CD4-positive, alpha-beta T cell treated with Interleukin-6 at 100 ng/mL for 8 hours (primary cell): ENCODE data around the gene DCDC2.
"Not testable (repeated sequence)": the region's sequence is repeated elsewhere in the genome, so short reads cannot be mapped to it uniquely, and the experiment has no call there.

ENCODE experiments used
- DNase-seq: peaks from one replicate; pipeline ENCODE4 v3.0.0-alpha.2; 2020; ENCODE audit warnings: mixed read lengths, low spot score

The DCDC2 gene

GRCh38 chr6:24357336-24358218 is at the start of gene DCDC2:
DCDC2 (minus strand) TSS chr6:24358059; CDS start chr6:24357750, 309 bp downstream.
- DNase-seq, result peak; percentile 36

DNA sequence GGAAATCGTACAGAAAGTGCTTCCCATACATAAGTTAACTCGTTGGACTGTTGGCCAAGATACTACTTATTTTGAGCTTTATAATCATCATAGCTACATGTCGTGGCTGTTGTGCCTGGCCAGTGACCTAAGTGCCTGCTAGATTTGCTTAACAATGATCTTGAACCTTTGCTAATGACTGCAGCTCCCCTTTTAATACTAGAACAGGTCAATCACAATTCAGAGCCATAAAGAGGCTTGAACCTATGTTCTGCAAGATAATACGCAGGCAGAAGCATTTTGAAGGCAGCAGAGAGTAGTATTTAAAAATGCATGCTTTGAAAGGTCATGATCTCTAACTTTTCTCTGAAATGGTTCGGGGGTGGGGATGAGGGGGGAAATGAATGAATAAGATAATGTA is 47.4 kb upstream of the DCDC2 start:
- DNase-seq, result no peak

DNA sequence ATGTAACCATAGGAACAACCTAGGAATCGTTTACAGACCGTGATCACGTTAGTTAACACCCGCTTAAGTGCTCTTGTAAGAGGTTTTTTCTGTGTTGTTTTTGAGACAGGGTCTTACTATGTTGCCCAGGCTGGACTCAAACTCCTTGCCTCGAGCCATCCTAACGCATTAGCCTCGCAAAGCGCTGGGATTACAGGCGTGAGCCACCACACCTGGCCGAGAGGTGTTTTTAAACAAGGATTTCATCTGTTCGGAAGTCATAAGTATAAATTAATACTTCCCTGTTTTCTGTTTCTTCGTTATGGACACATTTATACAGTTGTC is 45.6 kb upstream of the DCDC2 start:
- no peak for DNase-seq

- peak; percentile 85 for DNase-seq
These were observed 45.0 kb upstream of the DCDC2 start, which contains the start of gene MRS2 for GRCh38 chr6:24402697-24403500. MRS2 (plus strand) TSS chr6:24402936; CDS start chr6:24403047, 111 bp downstream.

- no peak for DNase-seq
These were observed 43.6 kb upstream of the DCDC2 start for GRCh38 chr6:24401458-24401857.

DNA sequence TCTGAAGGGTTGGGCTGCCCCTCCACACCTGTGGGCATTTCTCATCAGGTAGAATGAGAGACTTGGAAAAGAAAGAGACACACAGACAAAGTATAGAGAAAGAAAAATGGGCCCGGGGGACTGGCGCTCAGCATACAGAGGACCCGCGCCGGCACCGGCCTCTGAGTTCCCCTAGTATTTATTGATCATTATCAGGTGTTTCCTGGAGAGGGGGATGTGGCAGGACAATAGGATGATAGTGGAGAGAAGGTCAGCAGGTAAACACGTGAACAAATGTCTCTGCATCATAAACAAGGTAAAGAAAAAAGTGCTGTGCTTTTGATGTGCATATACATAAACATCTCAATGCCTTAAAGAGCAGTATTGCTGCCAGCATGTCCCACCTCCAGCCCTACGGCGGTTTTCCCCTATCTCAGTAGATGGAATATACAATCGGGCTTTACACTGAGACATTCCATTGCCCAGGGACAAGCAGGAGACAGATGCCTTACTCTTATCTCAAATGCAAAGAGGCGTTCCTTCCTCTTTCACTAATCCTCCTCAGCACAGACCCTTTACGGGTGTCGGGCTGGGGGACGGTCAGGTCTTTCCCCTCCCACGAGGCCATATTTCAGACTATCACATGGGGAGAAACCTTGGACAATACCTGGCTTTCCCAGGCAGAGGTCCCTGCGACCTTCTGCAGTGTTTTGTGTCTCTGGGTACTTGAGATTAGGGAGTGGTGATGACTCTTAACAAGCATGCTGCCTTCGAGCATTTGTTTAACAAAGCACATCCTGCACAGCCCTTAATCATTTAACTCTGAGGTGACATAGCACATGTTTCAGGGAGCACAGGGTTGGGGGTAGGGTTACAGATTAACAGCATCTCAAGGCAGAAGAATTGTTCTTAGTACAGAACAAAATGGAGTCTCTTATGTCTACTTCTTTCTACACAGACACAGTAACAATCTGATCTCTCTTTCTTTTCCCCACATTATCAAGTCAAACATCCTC is 42.5 kb upstream of the DCDC2 start:
- not testable (repeated sequence) for DNase-seq

- no peak for DNase-seq
These were observed 39.8 kb upstream of the DCDC2 start for GRCh38 chr6:24397631-24398030.

- DNase-seq, result no peak
These were observed 39.0 kb upstream of the DCDC2 start for GRCh38 chr6:24396824-24397223.

DNA sequence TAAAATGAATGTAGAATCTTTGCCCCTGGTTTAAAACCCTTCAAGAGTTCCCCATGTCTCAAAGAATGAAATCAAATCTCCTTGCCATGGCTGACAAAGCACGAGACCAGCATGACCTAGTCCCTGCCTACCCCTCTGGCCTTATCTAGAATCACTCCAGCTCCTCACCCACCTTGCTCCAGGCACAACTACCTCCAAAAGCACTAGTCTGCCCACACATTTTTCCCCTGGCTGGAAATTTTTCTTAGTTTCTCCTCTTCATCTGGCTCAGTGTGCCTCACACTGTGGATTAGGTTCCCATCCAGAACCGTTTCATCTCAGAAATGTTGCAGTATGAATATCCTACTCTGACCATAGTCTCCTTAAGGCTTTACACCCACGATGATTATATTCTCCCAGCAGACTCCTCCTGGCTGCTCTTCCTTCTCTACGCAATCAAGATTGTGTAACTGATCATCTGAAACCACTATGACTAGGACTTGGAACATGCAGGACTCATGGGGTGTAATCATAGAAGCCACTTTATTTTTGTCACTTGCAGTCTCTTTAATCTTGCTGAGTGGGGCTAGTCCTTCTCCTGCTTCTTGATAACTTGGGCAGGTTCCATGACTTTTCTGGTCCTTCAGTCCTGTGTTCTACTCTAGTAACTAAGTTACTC is 37.0 kb upstream of the DCDC2 start:
- DNase-seq, result no peak

GRCh38 chr6:24394061-24394779 is 36.4 kb upstream of the DCDC2 start:
- DNase-seq, result no peak

DNA sequence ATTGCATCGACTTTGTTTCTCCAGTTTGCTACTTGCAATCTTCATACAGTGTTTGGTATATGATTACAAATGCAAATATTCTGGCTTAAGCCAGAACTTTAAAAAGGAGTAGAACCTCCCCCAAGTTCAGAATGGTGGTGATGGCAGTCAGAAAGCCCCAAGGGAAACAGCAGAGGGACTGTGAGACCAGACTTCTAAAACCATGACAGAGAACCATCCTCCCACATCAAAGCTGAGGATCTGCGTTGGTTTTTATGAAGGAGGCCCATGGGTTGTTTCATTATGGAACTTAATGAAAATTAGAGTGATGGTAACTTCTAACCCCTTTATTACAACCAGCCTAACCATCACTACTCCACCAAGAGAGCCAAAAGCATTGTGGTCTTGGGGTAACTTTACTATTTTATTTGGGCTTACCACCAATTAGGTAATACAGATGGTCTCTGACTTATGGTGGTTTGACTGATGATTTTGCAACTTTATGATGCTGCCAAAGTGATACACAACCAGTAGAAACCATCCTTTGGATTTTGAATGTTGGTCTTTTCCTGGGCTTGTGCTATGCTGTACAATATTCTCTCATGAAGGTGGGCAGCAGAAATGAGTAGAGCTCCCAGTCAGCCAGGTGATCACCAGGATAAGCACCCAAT is 34.0 kb upstream of the DCDC2 start:
- DNase-seq, result no peak

GRCh38 chr6:24391208-24391607 is 33.3 kb upstream of the DCDC2 start:
- DNase-seq, result no peak

- DNase-seq, result no peak
These were observed 30.0 kb upstream of the DCDC2 start for GRCh38 chr6:24387818-24388217.

- DNase-seq, result no peak
These were observed 27.8 kb upstream of the DCDC2 start for GRCh38 chr6:24385536-24386269.

- DNase-seq, result not testable (repeated sequence)
These were observed 26.7 kb upstream of the DCDC2 start for GRCh38 chr6:24384369-24385130.

DNA sequence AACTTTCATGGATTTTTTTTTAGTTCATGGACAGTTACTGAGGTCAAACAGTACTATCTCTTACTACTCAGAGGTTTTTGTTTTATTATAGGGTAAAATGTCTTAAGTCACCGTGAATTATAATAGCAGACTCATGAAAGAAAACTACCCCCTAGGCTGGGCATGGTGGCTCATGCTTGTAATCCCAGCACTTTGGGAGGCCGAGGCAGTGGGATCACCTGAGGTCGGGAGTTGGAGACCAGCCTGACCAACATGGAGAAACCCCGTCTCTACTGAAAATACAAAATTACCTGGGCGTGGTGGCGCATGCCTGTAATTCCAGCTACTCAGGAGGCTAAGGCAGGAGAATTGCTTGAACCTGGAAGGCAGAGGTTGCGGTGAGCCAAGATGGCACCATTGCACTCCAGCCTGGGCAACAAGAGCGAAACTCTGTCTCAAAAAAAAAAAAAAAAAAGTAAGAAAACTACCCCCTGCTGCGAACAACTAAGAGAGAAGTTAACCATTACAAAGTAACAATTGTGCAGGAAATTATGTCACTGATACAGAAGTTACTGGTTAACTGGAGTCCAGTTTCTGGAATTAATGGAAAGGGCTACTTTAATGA is 25.1 kb upstream of the DCDC2 start:
- DNase-seq, result not testable (repeated sequence)

- DNase-seq, result no peak
These were observed 24.3 kb upstream of the DCDC2 start for GRCh38 chr6:24382220-24382540.

DNA sequence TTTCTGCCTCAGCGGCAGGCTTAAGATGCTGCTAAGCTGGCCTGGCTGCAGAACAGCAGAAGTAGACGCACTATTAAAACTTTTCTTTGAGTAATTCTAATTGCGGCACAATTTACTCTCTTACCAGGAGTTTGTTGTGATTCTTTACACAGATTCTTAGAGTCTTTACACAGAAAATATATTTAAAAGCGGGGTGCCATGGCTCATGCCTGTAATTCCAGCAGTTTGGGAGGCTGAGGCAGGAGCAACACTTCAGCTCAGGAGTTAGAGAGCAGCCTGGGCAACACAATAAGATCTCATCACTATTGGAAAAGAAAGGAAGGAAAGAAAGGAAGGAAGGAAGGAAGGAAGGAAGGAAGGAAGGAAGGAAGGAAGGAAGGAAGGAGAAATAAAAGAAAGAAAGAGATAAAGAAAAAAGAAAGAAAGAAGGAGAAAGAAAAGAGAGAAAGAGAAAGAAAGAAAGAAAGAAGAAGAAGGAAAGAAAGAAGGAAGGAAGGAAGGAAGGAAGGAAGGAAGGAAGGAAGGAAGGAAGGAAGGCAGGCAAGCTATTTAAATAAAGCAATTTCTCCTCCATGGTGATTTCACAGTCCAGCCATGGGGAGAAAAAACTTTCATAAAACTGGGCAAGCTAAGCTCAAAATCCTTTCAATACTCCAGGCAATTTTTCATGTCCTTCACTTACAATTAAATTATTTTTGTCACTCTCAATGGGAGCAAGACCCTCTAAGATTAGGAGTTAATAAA is 23.8 kb upstream of the DCDC2 start:
- no peak for DNase-seq
